ENCODE results near the gene UBR7. TPM values are rescaled to one million over a fixed set of nuclear protein-coding genes. Genes with fewer than 3 reads are reported as not detected.
A peak's percentile ranks its signal among the peaks of the same experiment; 100 is the strongest.

The UBR7 gene
- total RNA-seq, 1 donor from 2014 or later = 19.5 TPM

GRCh38 chr14:93274055-93274806 lies 67.2 kb downstream of the UBR7 start:
- no peak for ATAC-seq (ENCODE audit: low read depth)
- H3K4me1 Mint-ChIP-seq = no peaks in the 10 kb centered on the region

GRCh38 chr14:93276031-93276716 lies 69.1 kb downstream of the UBR7 start:
- H3K36me3 Mint-ChIP-seq (ENCODE audit: low read depth) = peaks cover 36% of the 10 kb centered on the region
- no peaks in the 10 kb centered on the region for H3K27me3 Mint-ChIP-seq
- H3K4me3 Mint-ChIP-seq = no peak overlapping the region
- H3K27ac Mint-ChIP-seq = peak overlapping the region; percentile 18
- ChIA-PET POLR2A (no interaction called here), CTCF (no interaction called here)
- ATAC-seq (ENCODE audit: low read depth) = no peak
- intact Hi-C loops (cut with micrococcal nuclease) = no loop called here
- H3K9me3 Mint-ChIP-seq = no peaks in the 10 kb centered on the region
- no peak for TF ChIP-seq CTCF (IDR thresholded peaks at IDR 0.05)
- H3K4me1 Mint-ChIP-seq = no peaks in the 10 kb centered on the region
- no peak for DNase-seq

More at GRCh38 chr14:93274055-93274806, 67.2 kb downstream of the UBR7 start:
- POLR2A ChIA-PET = no interaction called here
- no peaks in the 10 kb centered on the region for H3K9me3 Mint-ChIP-seq
- CTCF ChIA-PET = no interaction called here
- no peaks in the 10 kb centered on the region for H3K27me3 Mint-ChIP-seq
- no peak for DNase-seq
- no peak for TF ChIP-seq CTCF (IDR thresholded peaks at IDR 0.05)
- H3K27ac Mint-ChIP-seq = no peak overlapping the region
- H3K36me3 Mint-ChIP-seq (ENCODE audit: low read depth) = peaks cover 39% of the 10 kb centered on the region
- H3K4me3 Mint-ChIP-seq = no peak overlapping the region
- intact Hi-C loops (cut with micrococcal nuclease) = no loop called here

Other genes with a start within 250 kb of the UBR7 start
- 43.0 and 50.4 TPM in 2 replicates for gene ITPK1, start 91.3 kb upstream of the UBR7 start, total RNA-seq
- gene MOAP1, start 22.4 kb upstream of the UBR7 start, total RNA-seq = 21.3 and 24.4 TPM in 2 replicates
- 17.6 and 19.3 TPM in 2 replicates for gene LYSET, start 21.9 kb upstream of the UBR7 start, total RNA-seq
- 11.3 and 11.4 TPM in 2 replicates for gene GON7, start 191 bp upstream of the UBR7 start, total RNA-seq
- 34.4 and 41.2 TPM in 2 replicates for gene BTBD7, start 125.8 kb downstream of the UBR7 start, total RNA-seq
- not detected in 2 replicates for gene COX8C, start 139.9 kb downstream of the UBR7 start, total RNA-seq
- 0.13 and 0.22 TPM in 2 replicates for gene UNC79, start 223.7 kb downstream of the UBR7 start, total RNA-seq

Measured in activated B cell treated with CpG ODN at 0.5 μM for 24 hours (primary cell).